OCI-LY3 (cell line): ENCODE results near the gene ZNF346.

Experiments
- EZH2phosphoT487 ChIP-seq: fragments of 200-600 bp; shearing (Covaris generic); IDR thresholded peaks from 2 replicates; pipeline ENCODE4 v1.6.1; 2018; ENCODE audit warnings: antibody characterized with exemption, mixed run types, low read depth
- TF ChIP-seq, protein P1 (sequence below): fragments of 200-600, 300-600 bp; sonication (generic); IDR thresholded peaks from 2 replicates; pipeline ENCODE4 v1.5.1; 2014; ENCODE audit warnings: antibody characterized with exemption, low read length, low read depth

DNA sequence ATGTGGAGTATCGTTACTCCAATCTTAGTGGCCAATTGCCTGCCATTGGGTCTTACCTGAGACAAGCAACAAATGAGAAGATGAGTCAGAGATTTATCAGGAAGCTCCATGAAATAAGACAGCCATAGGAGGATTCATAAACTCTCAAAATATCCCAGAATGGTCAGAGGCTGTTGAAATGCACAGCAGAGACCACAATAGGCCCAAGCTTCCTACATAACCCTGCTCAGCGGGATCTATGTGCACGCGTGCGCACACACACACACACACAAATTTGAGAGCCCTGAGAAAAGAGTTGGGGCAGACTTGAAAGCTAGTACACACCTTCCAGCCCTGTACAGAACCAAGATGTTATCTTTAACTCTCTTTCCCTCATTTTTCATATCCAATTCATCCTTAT lies 25.7 kb upstream of the ZNF346 start:
- TF ChIP-seq, protein P1, sequence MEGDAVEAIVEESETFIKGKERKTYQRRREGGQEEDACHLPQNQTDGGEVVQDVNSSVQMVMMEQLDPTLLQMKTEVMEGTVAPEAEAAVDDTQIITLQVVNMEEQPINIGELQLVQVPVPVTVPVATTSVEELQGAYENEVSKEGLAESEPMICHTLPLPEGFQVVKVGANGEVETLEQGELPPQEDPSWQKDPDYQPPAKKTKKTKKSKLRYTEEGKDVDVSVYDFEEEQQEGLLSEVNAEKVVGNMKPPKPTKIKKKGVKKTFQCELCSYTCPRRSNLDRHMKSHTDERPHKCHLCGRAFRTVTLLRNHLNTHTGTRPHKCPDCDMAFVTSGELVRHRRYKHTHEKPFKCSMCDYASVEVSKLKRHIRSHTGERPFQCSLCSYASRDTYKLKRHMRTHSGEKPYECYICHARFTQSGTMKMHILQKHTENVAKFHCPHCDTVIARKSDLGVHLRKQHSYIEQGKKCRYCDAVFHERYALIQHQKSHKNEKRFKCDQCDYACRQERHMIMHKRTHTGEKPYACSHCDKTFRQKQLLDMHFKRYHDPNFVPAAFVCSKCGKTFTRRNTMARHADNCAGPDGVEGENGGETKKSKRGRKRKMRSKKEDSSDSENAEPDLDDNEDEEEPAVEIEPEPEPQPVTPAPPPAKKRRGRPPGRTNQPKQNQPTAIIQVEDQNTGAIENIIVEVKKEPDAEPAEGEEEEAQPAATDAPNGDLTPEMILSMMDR: no peak
- no peak for TF ChIP-seq EZH2phosphoT487
